DND-41 (cell line): ENCODE data around the gene PTK6.
A peak's percentile ranks its signal among the peaks of the same experiment; 100 is the strongest.

Experiments
- ATAC-seq: fragments of 200-7000 bp; cut with Tn5 transposase; 3 replicates; pipeline ENCODE4 v1.9.1; 2021; ENCODE audit warnings: low read depth; ENCODE audit not compliant: insufficient read depth
- DNase-seq: peaks from one replicate; pipeline ENCODE4 v3.0.0-alpha.2; 2020
- H2AFZ ChIP-seq: 2 replicates; pipeline ENCODE4 v1.6.0; 2012; ENCODE audit warnings: low read depth, low read length
- H3K27ac ChIP-seq: 2 replicates; pipeline ENCODE4 v1.5.1; 2012; ENCODE audit warnings: low read length, inconsistent platforms
- H3K27me3 ChIP-seq: fragments of 200-600 bp; sonication (generic); 2 replicates; pipeline ENCODE4 v1.6.0; 2012; ENCODE audit warnings: low read length, mild to moderate bottlenecking, inconsistent platforms; ENCODE audit not compliant: insufficient read depth, poor library complexity
- H3K36me3 ChIP-seq: 2 replicates; pipeline ENCODE4 v1.5.1; 2012; ENCODE audit warnings: low read length, inconsistent platforms; ENCODE audit not compliant: insufficient read depth
- H3K4me1 ChIP-seq: 2 replicates; pipeline ENCODE4 v1.5.1; 2012; ENCODE audit warnings: mild to moderate bottlenecking, low read length; ENCODE audit not compliant: insufficient read depth
- H3K4me2 ChIP-seq: 2 replicates; pipeline ENCODE4 v1.6.0; 2012; ENCODE audit warnings: mild to moderate bottlenecking, moderate library complexity, low read length, inconsistent platforms; ENCODE audit not compliant: insufficient read depth
- H3K4me3 ChIP-seq, 2 experiments: fragments of 200-600 bp in 1 of 2; shearing (Covaris generic) in 1 of 2; 2 replicates each; pipeline ENCODE4 v1.5.1; 2012 to 2016; ENCODE audit warnings: inconsistent platforms in 2 of 2, low read length in 2 of 2, mild to moderate bottlenecking in 2 of 2, low read depth in 1 of 2, moderate library complexity in 1 of 2
- H3K79me2 ChIP-seq: 2 replicates; pipeline ENCODE4 v1.6.0; 2012; ENCODE audit warnings: low read length, inconsistent platforms; ENCODE audit not compliant: insufficient read depth
- H3K9ac ChIP-seq: 2 replicates; pipeline ENCODE4 v1.6.0; 2012; ENCODE audit warnings: low read depth, mild to moderate bottlenecking, inconsistent platforms, low read length, moderate library complexity
- H3K9me3 ChIP-seq: 2 replicates; pipeline ENCODE4 v1.5.1; 2012; ENCODE audit warnings: low read length, moderate library complexity, mild to moderate bottlenecking, inconsistent platforms; ENCODE audit not compliant: insufficient read depth, severe bottlenecking
- H4K20me1 ChIP-seq: 2 replicates; pipeline ENCODE4 v1.6.0; 2012; ENCODE audit warnings: low read length; ENCODE audit not compliant: insufficient read depth
- EZH2 ChIP-seq: IDR thresholded peaks from 3 replicates; pipeline ENCODE4 v1.6.1; 2012; ENCODE audit warnings: borderline replicate concordance, low read depth, mild to moderate bottlenecking, moderate library complexity, low read length, inconsistent platforms; ENCODE audit not compliant: severe bottlenecking
- TF ChIP-seq, protein P1 (sequence below): IDR thresholded peaks from 2 replicates; pipeline ENCODE4 v1.5.1; 2012; ENCODE audit warnings: borderline replicate concordance, low read length, moderate library complexity, mild to moderate bottlenecking; ENCODE audit not compliant: poor library complexity, severe bottlenecking; ENCODE audit errors: extremely low read depth

Gene PTK6

DNA sequence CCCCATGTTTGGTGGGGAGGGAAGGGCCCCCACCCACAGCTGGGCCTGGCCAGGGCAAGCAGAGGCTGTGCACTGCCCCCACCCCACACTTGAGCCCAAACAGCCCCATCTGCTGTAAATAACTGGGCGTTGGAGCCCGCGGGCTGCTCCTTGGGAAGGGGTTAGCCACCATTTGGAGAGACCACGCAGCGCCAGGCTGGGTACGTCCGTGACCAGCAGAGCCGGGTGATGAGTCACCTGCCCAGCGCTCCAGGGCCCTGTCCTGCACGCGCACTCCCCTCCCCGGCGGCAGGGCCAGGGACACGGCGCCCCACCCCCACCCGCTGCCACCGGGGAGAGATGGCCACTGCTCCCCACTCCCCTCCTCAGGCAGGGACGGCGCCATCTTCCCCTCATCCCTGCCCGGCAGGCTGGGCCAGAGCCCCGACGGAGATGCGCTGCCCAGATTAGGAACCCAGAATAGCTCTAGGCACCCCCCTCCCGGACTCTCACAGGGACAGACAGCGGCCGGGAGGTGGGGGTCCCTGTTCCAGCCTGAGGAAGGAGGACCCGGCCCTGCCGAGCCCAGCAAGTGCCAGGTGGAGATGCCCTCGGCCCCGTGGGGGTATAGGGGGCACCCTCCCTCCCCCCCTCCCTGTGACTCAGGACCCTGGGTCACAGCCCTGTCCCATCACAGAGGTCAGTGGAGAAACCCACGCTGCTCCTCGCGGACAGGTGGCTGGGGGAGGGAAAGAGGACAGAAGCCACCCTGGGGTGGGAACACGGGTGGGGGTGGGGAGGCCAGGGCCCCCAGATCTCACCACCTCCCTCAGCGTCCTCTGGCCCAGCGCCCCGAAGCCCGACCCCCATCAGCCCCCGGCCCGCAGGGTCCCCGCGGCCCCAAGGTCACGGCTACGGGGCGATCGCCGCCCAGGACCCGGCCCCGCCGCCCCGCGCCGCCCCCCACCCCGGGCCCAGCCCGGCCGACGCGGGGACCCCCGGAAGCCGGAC is 38.9 kb downstream of the PTK6 start:
- ATAC-seq (no peak), DNase-seq (no peak)
- no peak overlapping the region for H3K4me3 ChIP-seq
- no peak overlapping the region for H2AFZ ChIP-seq
- no peak overlapping the region for H3K9ac ChIP-seq
- no peaks in the 10 kb centered on the region for H3K27me3 ChIP-seq
- peaks cover 13% of the 10 kb centered on the region; the same call in 1 of the 2 replicates for H4K20me1 ChIP-seq
- no peak overlapping the region for H3K4me2 ChIP-seq
- no peak for TF ChIP-seq EZH2
- TF ChIP-seq, protein P1, sequence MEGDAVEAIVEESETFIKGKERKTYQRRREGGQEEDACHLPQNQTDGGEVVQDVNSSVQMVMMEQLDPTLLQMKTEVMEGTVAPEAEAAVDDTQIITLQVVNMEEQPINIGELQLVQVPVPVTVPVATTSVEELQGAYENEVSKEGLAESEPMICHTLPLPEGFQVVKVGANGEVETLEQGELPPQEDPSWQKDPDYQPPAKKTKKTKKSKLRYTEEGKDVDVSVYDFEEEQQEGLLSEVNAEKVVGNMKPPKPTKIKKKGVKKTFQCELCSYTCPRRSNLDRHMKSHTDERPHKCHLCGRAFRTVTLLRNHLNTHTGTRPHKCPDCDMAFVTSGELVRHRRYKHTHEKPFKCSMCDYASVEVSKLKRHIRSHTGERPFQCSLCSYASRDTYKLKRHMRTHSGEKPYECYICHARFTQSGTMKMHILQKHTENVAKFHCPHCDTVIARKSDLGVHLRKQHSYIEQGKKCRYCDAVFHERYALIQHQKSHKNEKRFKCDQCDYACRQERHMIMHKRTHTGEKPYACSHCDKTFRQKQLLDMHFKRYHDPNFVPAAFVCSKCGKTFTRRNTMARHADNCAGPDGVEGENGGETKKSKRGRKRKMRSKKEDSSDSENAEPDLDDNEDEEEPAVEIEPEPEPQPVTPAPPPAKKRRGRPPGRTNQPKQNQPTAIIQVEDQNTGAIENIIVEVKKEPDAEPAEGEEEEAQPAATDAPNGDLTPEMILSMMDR: no peak
- H3K9me3 ChIP-seq: no peaks in the 10 kb centered on the region
- H3K4me1 ChIP-seq: peaks cover 9% of the 10 kb centered on the region
- no peak overlapping the region for H3K27ac ChIP-seq
- H3K36me3 ChIP-seq: no peaks in the 10 kb centered on the region
- H3K79me2 ChIP-seq: no peaks in the 10 kb centered on the region

DNA sequence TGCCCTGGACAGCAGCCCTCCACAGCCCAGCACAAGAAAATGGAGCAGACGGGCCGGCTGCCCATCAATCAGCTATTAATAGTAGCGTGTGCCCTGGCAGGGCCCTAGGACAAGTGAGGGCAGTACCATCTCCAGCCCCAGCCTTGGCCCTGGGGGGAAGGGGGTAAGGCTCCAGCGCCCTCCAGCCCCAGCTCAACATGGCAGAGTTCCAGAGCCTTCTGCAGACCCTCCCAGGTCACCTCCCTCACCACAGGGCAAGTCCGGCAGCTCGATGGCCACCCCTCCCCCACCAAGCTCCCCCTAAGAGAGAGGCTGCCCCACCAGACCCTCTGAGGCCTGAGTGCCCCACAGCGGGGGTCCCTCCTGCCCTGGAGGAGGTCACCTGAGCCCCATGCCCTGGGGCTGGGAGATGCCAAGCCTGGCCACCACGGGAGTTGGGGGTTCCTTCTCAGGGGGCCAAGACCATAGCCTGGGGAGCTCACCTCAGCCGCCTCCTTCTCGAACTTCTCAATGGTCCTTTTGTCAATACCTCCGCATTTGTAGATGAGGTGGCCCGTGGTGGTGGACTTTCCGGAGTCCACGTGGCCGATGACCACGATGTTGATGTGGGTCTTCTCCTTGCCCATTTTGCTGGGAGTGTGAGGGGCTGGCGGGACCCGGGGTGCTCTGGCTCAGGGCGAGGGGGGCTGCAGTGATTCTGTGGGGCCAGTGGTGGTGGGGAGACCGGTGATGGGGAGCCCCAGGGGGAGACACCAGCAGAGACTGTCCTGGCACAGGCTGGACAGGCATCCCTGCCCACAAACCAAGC is 39.8 kb downstream of the PTK6 start:
- no peak for DNase-seq
- no peaks in the 10 kb centered on the region for H3K79me2 ChIP-seq
- ATAC-seq: no peak
- no peak overlapping the region for H3K4me2 ChIP-seq
- no peak for TF ChIP-seq EZH2
- TF ChIP-seq, protein P1: no peak
- H3K4me3 ChIP-seq: no peak overlapping the region
- peaks cover 13% of the 10 kb centered on the region; the same call in 1 of the 2 replicates for H4K20me1 ChIP-seq
- H3K27me3 ChIP-seq: no peaks in the 10 kb centered on the region
- no peaks in the 10 kb centered on the region for H3K36me3 ChIP-seq
- H2AFZ ChIP-seq: no peak overlapping the region
- H3K4me1 ChIP-seq: peaks cover 9% of the 10 kb centered on the region
- no peaks in the 10 kb centered on the region for H3K9me3 ChIP-seq
- no peak overlapping the region for H3K27ac ChIP-seq
- H3K9ac ChIP-seq: no peak overlapping the region

DNA sequence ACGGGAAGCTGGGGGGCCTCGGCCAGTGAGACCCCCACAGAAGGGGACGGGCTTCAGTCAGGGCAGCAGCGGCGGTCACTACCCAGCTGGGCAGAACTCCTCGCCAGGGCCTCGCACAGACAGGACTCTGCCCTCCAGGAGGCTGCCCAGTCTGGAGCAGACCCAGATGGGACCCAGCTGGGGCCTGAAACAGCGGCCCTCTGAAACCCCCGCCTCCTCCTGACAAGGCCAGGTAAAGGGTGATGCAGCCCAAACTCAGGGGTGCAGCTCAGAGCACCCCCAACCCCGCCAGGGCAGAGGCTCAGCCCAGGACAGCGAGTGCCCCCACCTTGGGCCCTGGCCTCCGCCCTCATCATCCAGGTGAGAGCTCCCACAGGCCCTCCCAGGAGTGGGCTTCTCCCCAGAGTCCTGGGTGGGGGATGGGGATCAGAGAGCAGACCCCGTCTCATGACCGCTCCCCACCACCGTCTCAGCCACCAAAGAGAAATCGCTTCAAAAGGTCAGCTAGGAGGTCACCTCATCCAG is 40.5 kb downstream of the PTK6 start:
- no peak for TF ChIP-seq EZH2
- TF ChIP-seq, protein P1: no peak
- H3K36me3 ChIP-seq: no peaks in the 10 kb centered on the region
- H3K79me2 ChIP-seq: no peaks in the 10 kb centered on the region
- DNase-seq (no peak), ATAC-seq (no peak)
- H3K9ac ChIP-seq: peak overlapping the region; percentile 42; the same call in 1 of the 2 replicates
- no peak overlapping the region for H3K27ac ChIP-seq
- H3K4me2 ChIP-seq: peak overlapping the region; percentile 61
- H4K20me1 ChIP-seq: peaks cover 13% of the 10 kb centered on the region; the same call in 1 of the 2 replicates
- H3K27me3 ChIP-seq: no peaks in the 10 kb centered on the region
- no peaks in the 10 kb centered on the region for H3K9me3 ChIP-seq
- peaks cover 9% of the 10 kb centered on the region for H3K4me1 ChIP-seq
- H3K4me3 ChIP-seq: peak overlapping the region in 1 of 2 experiments; percentile 41; a peak in 1 of 4 replicates
- H2AFZ ChIP-seq: peak overlapping the region; percentile 69; the same call in 1 of the 2 replicates
